GDM1 (cell line): ENCODE data around the gene RXRB.

ENCODE experiments used
- DNase-seq: peaks from one replicate; lab custom pipeline; 2025; lab: John Stamatoyannopoulos, UW

RXRB gene

DNA sequence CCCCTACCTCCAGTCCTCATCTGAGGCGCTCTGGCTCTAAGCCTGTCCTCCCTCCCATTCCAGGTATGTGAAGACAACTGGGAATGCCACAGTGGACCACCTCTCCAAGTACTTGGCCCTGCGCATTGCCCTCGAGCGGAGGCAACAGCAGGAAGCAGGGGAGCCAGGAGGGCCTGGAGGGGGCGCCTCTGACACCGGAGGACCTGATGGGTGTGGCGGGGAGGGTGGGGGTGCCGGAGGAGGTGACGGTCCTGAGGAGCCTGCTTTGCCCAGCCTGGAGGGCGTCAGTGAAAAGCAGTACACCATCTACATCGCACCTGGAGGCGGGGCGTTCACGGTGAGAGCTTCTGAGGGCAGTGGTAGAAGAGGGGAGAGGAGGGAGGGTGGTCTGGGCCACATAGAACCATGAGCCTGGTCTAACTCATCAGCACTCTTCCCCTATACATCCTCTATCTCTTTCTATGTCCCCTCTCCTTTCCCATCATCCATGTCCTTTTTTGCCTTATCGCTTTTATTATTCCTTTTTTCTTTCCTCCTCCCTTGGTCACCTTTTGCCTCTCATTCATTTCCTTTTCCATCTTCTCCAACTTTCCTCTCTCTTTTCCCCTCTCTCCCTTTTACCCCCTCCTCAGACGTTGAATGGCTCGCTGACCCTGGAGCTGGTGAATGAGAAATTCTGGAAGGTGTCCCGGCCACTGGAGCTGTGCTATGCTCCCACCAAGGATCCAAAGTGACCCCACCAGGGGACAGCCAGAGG, 11.4 kb upstream of the RXRB start:
- DNase-seq, result no peak

DNA sequence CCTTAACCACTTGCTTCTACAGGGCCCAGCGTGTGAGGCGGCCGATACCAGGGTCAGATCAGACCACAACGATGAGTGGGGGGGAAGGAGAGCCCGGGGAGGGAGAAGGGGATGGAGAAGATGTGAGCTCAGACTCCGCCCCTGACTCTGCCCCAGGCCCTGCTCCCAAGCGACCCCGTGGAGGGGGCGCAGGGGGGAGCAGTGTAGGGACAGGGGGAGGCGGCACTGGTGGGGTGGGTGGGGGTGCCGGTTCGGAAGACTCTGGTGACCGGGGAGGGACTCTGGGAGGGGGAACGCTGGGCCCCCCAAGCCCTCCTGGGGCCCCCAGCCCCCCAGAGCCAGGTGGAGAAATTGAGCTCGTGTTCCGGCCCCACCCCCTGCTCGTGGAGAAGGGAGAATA, 10.7 kb upstream of the RXRB start:
- no peak for DNase-seq

DNA sequence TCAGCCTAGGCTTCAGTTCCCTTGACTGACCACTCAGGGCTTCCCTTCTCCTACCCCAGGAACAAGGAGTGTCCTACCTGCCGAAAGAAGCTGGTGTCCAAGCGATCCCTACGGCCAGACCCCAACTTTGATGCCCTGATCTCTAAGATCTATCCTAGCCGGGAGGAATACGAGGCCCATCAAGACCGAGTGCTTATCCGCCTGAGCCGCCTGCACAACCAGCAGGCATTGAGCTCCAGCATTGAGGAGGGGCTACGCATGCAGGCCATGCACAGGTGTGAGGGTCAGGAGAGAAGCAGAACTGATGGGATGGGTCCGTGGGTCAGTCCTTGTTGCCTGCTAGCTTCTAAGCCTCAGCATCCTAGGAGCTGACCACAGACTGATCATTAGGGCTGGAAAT, 9.4 kb upstream of the RXRB start:
- DNase-seq, result no peak

- DNase-seq, result peak; percentile 79
Observed at GRCh38 chr6:33208091-33208967, 7.9 kb upstream of the RXRB start, which contains the start of gene RING1. Gene RING1 (plus strand): TSS chr6:33208500. CDS start chr6:33208823, 323 bp downstream.

DNA sequence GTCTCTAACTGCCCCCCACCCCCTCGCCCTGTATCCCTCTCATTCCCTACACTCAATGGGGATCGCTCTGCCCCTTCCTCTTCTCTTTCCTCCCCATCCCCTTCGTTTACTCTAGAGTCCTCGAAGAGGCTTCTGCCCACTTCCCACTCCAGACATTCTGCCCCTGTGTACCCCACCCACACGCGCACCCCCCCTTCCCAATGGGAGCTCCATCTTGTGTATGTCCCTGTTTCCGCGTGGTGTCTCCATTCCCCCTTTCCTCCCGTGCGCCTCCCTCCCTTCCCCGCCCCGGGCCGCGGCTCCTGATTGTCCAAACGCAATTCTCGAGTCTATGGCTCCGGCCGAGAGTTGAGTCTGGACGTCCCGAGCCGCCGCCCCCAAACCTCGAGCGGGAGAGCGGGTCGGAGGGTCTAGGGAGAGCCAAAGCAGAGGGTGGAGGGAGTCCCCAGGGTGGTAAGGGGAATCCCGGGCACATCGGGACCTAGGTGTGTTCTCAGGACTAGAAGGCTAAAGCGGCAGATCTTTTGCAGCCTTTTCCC, 7.2 kb upstream of the RXRB start:
- DNase-seq, result no peak

- no peak for DNase-seq
Observed at GRCh38 chr6:33206864-33207551, 6.5 kb upstream of the RXRB start.

DNA sequence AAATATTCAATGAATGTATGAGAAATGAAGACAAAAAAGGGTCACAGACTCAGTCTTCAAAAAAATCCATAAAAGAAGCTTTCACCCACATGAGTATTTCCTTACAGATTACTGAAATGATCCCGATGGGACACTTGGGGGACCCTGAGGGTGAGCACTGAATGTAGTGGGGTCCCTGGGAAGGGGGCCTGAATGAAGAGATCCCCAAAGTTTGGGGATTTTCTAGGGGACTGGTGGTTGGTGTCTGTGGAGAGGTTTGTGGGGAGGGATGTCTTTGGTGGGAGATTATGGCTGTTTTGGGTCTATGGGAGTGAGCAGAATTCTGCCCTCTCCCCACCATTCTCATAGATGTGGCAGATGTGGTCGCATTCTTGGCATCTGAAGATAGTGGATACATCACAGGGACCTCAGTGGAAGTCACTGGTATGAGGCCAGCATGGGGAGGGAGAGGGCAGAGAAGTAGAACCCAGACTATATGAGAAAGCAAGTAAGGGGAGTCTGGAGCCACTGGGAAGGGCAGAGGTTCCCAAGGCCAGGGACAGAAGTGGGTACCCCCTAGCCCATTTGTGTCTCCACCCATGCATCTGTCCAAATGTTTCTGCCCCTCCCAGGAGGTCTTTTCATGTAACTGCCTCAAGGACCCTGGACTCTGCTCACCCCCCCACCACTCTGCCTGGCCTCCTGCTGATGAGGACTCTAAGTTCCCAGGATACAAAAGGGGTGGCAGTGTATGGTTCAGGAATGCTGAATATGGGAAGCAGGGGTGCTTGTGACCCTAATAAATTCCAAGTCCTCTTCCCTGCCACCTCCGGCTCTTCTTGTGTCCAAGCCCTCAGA, 5.8 kb upstream of the RXRB start:
- no peak for DNase-seq

DNA sequence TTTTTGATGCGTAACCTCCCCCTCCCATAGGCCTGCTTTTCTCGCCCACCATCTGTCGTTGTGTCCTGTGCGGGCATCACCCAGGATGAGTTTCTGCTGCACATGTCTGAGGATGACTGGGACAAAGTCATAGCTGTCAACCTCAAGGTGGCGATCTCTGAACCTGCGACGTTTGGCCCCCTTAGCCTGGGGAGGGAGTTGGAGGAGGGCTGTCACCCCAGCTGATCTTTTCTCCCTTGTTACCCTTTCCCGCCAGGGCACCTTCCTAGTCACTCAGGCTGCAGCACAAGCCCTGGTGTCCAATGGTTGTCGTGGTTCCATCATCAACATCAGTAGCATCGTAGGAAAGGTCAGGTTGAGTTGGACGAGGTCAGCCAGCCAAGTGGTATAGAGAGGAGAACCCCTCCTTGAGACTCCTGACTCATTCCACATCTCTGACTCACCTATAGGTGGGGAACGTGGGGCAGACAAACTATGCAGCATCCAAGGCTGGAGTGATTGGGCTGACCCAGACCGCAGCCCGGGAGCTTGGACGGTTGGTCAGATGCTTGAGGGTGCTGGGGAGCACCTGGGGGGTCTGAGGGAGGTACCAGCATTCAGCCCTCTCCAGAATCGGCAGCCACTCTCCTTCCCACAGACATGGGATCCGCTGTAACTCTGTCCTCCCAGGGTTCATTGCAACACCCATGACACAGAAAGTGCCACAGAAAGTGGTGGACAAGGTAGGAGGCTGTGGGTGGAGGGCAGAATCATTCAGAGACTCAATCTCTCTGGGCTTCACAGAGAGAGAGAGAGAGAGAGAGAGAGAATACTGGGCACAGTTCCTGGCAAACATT, 4.9 kb upstream of the RXRB start:
- no peak for DNase-seq

DNA sequence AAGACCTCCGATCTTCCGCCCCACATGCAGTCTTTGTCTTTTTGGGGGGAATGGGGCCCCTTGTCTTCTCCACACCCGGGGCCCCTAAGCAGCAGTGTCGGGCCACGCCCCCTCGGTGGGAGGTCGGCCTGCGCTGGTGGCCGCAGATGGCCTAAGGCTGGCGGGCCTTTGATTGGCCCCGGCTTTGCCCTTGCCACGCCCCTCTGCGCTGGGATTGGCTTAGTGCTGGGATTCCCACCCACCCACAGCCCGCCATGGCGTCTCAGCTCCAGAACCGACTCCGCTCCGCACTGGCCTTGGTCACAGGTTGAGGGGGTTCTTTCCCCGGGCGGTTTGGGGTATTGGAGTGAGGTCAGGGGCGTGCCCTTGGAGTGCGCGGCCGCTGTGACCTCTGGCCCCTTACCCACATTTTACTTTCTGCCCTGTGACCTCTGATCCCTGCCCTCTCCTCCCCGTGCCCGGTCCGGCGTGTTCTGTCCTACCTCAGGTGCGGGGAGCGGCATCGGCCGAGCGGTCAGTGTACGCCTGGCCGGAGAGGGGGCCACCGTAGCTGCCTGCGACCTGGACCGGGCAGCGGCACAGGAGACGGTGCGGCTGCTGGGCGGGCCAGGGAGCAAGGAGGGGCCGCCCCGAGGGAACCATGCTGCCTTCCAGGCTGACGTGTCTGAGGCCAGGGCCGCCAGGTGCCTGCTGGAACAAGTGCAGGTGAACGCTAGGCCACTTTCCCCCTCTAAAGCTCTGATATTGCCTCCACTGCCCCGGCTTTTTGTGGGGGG, 4.1 kb upstream of the RXRB start, which contains the start of gene HSD17B8:
Gene HSD17B8 (plus strand): TSS at position 241 of the 776 bp plus-strand sequence. CDS start 14 bp downstream, at position 255.
- peak; percentile 84 for DNase-seq

DNA sequence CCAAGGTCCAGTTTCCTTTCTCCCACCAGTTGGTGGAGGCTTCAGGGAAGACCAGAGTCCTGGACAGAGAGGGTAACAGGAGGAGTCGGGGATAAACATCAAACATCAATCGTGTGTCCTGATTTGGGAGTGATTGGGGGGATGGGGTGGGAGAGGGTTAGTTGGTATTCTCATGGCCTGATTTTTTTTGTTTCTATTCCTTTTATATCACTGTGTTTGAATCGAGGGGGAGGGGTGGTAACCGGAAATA, 3.6 kb upstream of the RXRB start:
- no peak for DNase-seq

- DNase-seq, result no peak
Observed at GRCh38 chr6:33203443-33204164, 3.1 kb upstream of the RXRB start.

DNA sequence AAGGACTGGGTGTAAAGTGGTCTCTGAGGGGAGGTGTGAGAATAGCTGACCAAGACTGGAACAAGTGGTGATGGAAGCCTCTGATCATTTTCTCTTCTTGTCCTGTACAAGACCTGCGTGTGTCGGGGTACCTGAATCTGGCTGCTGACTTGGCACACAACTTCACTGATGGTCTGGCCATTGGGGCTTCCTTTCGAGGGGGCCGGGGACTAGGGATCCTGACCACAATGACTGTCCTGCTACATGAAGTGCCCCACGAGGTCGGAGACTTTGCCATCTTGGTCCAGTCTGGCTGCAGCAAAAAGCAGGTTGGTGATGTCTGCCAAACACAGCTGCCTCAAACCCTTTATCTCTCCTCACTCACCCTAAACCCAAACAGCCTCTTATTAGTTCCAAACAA, 2.3 kb upstream of the RXRB start:
- DNase-seq, result no peak

DNA sequence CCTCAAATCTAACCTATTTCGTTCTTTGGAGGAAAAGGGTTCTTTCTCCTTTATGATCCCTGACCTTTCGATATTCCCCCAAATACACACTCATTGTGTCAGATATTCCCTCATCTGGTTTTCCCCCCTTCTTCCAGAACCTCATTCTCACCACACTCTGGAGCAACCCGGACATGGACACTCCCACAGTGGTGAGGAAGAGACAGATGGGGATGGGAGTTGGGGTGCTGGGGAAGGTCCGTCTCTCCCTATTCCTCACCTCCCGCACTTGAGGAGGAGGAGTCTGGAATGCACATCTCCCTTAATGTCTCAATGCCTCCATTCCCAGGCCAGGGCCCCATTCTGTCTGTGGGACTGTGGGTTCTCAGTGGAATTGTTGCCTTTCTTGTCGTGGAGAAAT, 1.5 kb upstream of the RXRB start:
- DNase-seq, result no peak

DNA sequence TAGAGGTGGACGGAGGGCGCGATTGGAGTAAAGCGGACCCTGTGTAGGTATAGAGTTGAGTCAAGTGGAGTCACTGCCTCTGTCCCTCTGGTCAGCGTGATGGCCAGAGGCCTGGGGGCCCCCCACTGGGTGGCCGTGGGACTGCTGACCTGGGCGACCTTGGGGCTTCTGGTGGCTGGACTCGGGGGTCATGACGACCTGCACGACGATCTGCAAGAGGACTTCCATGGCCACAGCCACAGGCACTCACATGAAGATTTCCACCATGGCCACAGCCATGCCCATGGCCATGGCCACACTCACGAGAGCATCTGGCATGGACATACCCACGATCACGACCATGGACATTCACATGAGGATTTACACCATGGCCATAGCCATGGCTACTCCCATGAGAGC, 681 bp upstream of the RXRB start:
- DNase-seq, result no peak

DNA sequence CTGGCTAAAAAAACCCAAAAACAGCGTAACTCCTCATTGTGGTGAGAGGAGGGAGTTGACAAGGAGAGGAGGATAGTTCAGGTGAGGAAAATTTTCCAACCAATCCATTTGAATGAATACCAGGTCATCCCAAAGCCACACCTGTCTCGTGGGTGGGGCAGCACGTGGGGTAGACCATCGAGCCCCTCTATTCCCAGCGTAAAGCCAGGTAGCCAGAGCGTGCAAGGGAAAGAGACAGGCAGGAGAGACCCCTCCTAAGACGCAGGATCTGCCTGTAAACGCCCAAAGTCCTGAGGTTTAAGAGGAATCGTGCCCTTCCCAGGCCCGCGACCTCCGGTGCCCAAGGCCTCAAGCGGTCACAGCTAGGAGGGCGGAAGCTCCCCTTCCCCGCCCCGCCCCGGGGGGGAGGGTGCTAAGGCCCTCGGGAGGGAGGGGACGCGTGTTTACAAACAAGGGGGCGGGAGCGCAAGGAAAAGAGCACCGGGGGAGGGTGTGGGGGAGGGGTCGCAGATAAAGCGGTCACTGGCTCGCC, 712 bp downstream of the RXRB start:
- DNase-seq, result peak; percentile 32

- DNase-seq, result no peak
Observed at GRCh38 chr6:33198853-33199436, 1.5 kb downstream of the RXRB start.

GRCh38 chr6:33198159-33198852, 2.2 kb downstream of the RXRB start:
- no peak for DNase-seq
